Measurements from ENCODE around the gene ELN.
"Not testable (repeated sequence)": the region's sequence is repeated elsewhere in the genome, so short reads cannot be mapped to it uniquely, and the experiment has no call there.

ELN gene

DNA sequence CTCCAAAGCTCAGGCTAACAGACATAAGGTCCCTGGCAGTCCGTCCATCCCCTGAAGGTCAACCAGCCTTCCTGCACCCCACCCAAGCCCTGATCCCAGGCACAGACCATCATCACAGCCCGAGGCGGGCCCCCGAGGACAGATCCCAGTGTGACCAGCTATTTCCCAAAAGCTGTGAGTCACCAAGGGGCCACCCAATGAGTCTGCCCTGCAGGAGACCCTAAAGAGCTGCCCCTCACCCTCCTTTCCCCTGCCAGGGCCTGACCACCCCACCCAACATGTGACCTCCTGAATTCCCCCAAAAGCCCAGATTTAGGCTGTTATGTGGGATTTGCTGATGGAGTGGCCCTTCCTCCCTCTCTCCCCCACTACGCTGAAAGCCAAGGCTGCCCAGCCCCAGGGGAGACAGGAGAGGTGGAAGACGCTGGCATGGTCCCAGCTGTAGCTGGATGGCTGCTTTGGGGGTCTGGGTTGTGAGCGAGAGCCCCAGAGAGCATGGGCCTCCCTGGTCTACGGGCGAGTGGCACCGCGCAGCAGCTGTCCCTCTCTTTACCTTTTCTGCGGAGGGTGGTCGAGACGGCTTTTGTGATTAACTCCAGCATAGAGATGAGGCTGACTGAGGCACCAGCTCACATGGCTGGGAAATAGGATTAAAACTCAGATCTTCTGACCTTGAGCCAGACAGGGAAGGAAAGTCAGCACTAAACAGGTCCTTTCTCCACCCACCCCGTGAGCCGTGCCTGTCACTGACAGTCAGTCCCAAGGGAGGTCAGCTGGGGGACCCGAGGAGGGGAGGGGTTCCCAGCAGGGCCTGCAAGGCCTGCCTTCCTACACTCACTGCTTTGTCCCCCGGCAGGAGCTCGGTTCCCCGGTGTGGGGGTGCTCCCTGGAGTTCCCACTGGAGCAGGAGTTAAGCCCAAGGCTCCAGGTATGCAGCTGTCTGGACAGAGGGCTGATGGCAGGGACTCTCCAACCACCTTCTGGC, 16.7 kb downstream of the ELN start:
- DNase-seq = no peak

- not testable (repeated sequence) for DNase-seq
Measured at GRCh38 chr7:74046581-74046980, 18.6 kb downstream of the ELN start.

DNA sequence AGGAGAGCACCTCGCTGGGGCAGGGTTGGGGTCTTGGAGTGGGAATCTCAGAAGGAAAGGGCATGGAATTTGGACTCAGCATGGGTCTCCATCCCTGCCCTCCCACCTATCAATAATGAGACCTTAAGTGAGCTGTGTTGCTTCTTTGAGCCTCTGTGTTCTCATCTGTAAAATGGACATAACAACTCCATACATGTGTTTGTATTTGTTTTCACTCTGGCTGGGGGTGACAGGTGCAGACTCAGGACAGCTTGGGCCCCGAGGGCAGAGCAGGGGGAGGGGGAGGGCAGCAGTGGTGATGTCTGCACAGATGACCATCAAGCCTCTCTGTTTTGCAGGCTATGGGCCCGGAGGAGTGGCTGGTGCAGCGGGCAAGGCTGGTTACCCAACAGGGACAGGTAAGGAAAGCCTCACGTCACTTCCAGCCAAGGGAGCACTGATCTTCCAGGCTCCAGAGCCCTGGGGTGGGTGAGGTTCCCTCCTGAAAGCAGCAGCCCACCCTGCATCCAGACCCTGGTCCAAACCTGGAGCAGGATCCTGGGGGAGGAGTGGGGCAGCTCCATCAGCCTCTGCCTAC, 19.9 kb downstream of the ELN start:
- DNase-seq = no peak

DNA sequence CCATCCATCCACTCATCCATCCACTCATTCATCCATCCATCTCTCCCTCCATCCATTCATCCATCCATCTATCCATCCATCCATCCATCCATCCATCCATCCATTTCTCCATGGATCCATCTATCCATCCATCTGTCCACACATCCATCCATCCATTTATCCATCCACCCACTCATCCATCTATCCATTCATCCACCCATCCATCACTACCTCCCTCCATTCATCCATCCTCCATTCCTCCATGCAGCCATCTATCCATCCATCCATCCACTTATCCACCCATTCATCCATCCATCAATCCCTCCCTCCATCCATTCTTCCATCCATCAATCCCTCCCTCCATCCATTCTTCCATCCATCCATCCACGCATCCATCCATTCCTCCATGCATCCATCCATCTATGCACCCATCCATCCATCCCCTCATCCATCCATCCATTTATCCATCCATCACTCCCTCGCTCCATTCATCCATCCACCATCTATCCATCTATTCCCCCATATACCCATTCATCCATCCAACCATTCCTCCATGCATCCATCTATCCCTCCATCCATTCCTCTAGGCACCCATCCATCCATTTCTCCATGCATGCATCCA, 21.1 kb downstream of the ELN start:
- DNase-seq = no peak

DNA sequence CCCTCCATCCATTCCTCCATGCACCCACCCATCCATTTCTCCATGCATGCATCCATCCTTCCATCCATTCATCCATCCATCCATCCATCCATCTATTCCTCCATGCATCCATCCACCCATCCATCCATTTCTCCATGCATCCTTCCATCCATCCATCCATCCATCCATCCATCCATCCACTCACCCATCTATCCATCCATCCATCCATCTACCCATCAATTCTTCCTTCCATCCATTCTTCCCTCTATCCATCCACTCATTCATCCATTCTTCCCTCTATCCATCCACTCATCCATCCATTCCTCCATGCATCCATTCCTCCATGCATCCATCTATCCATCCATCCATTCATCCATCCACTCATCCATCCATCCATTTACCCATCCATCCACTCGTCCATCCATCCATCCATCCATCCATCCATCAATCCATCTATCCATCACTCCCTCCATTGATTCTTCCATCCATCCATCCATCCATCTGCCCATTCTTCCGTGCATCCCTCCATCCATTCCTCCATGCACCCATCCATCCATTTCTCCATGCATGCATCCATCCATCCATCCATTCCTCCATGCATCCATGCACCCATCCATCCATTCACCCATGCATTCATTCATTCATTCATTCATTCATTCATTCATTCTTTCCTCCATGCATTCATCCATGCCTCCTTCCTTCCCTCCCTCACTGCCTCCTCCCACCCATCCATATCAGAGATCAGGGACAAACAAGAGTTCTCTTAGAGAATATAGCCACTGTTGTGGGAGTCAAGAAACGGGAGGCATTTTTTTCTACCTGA, 22.2 kb downstream of the ELN start:
- no peak for DNase-seq

DNA sequence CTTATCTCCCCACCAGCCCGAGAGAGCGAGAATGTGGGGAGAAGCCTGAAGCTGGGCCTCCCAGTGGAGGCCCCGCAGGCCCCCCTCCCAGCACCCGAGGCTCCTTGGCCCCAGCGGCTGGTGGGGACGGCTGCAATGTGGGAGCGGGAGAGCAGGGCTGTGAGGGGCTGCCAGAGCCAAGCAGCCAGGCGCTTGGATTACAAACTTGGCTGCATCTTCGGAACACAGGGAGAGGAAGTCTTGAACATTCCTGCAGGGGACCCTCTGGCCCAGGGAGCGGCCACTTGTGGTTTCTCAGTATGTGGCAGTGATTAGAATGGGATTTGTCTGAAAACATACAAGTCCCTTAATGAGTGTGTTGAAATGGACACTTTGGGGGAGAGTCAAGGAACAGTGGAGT, 23.2 kb downstream of the ELN start:
- no peak for DNase-seq

DNA sequence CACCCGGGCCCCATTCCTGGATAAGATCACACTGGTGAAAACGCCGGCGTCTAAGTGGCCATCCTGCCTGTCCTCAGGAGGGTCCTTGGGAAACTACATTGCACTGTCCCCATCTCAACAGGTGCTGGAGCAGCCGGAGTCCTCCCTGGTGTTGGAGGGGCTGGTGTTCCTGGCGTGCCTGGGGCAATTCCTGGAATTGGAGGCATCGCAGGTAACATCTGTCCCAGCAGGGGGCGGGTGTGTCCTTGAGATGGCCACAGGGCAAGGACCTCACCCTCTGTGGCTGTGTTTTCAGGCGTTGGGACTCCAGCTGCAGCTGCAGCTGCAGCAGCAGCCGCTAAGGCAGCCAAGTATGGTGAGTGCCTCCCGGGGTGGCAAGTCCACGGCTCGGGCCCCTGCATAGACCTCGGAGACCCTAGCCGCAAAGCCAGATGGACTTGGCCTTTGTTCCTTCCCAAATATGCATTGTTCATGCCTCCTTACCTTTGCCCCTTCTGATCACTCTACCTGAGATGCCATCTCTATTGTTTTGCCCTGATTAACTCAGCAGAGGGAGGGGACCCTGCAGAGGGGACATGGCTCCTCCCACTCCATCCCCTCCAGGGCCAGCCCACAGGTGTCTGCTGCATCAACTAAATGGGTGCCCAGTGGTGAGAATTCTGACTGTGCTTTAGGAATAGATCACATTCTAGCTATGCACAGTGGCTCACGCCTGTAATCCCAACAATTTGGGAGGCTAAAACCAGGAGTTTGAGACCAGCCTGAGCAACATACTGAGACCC, 23.8 kb downstream of the ELN start:
- no peak for DNase-seq

DNA sequence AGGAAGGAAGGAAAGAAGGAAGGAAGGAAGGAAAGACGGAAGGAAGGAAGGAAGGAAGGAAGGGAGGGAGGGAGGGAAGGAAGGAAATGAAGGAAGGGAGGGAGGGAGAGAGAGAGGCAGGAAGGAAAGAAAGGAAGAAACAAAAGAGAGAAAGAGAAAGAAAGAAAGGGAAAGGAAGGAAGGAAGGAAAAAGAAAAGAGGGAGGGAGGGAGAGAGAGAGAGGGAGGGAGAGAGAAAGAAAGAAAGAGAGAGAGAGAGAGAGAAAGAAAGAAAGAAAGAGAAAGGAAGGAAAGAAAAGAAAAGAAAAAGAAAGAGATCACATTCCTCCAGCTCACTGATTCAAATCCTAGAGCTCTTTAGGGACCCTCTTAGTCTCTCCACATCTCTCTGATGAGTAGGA, 24.7 kb downstream of the ELN start:
- DNase-seq = no peak

DNA sequence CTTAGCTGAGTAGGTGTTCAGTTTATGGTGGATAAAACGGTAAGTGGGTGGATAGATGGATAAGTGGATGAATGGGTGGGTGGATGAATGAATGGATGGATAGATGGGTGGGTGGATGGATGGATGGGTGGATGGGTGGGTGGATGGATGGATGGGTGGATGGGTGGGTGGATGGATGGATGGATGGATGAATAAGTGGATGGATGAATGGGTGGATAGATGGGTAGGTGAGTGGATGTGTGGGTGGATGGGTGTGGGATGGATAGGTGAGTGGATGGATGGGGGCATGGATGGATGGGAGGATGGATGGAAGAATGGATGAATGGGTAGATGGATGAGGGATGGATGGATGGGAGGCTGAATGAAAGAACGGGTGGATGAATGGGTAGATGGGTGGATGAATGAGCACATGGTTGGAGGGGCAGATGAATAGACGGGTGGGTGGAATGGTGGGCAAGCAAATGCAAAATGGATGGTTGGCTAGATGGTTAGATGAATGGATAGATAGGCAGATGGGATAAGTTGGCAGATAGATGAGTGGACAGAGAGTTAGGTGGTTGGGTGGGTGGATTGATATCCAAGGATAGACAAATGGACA, 25.7 kb downstream of the ELN start:
- no peak for DNase-seq

DNA sequence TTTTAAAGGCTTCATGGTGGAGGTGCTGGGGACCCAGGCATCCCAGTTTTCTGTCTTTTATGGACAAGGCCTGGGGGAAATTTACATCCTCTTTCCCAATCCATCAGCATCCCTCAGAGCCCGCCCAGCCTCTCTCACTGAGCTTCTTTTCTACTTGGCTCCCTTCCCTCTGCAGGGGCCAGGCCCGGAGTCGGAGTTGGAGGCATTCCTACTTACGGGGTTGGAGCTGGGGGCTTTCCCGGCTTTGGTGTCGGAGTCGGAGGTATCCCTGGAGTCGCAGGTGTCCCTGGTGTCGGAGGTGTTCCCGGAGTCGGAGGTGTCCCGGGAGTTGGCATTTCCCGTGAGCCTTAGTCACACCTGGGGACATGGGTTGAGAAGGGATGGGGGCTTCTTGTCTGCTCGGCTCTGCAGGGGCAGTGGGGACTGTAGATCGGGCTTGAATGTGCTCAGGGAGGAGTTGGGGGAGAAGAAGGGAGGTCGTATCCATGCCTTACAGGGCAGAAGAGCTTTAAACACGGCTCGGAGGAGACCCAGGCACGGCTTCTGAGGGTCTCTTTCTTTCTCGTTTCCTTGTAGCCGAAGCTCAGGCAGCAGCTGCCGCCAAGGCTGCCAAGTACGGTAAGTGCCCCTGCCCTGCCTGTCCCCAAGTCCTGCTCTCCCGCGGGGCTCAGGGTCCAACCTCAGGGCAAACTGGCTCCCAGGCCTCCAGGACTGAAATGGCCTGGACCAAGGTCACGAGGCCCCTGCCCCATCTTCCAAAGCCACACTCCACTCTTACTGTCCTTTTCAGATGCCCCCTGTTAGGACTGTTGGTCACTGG, 28.3 kb downstream of the ELN start:
- DNase-seq = no peak

DNA sequence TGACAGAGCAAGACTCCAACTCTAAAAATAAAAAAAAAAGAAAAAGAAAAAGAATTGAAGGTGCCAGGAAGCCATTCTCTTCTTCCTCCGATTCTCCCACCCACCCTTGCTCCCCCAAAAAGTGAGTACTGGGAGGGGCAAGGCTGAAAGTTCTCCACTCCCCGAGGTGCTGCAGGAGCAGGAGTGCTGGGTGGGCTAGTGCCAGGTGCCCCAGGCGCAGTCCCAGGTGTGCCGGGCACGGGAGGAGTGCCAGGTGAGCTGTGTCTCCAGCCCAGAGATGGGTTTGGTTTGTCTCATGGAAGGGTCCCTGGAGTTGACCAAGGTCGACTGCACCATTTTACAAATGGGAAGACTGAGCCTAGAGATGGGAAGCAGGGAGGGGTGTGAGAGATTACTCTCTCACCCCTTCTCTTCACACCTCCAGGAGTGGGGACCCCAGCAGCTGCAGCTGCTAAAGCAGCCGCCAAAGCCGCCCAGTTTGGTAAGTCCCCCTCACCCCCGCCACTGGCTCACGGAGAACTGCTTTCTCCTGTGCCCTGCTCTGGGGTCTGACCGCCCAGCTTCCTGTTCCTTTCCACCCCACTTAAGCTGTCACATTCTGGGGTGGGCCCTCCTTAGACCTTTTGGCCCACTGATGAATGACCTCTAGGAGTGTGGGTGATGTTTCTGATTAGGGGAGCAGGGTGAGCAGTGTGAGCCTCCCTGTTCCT, 29.4 kb downstream of the ELN start:
- no peak for DNase-seq

DNA sequence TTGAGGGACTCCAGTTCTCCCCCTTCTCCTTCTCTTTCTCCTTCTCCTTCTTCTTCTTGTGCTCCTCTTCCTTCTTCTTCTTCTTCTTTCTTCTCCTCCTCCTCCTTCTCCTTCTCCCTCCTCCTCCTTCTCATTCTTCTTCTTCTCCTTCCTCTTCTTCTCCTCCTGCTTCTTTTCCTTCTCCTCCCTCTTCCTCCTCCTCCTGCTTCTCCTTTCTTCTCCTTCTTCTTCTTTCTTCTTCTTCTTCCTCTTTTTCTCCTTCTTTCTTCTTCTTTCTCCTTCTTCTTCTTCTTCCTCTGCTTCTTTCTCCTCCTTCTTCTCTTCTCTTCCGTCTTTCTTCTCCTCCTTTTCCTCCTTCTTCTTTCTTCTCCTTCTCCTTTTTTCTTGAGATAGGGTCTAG, 30.0 kb downstream of the ELN start:
- no peak for DNase-seq

GRCh38 chr7:74058486-74058885, 30.5 kb downstream of the ELN start:
- no peak for DNase-seq

DNA sequence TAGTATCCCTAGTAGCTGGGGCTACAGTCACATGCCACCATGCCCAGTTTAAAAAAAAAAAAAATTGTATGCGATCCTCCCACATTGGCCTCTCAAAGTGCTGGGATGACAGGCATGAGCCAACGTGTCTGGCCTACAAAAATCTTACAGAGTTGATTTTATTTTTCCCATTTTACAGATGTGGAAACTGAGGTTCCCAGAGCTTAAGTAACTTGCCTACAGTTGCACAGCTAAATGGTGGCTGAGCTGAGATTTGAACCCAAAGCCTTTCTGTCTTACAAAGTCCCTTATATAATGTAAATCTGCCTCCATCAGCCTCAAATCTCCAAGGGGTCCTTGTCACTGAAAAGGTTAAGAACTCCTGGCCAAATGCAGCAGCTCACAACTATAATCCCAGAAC, 31.1 kb downstream of the ELN start:
- DNase-seq = no peak

DNA sequence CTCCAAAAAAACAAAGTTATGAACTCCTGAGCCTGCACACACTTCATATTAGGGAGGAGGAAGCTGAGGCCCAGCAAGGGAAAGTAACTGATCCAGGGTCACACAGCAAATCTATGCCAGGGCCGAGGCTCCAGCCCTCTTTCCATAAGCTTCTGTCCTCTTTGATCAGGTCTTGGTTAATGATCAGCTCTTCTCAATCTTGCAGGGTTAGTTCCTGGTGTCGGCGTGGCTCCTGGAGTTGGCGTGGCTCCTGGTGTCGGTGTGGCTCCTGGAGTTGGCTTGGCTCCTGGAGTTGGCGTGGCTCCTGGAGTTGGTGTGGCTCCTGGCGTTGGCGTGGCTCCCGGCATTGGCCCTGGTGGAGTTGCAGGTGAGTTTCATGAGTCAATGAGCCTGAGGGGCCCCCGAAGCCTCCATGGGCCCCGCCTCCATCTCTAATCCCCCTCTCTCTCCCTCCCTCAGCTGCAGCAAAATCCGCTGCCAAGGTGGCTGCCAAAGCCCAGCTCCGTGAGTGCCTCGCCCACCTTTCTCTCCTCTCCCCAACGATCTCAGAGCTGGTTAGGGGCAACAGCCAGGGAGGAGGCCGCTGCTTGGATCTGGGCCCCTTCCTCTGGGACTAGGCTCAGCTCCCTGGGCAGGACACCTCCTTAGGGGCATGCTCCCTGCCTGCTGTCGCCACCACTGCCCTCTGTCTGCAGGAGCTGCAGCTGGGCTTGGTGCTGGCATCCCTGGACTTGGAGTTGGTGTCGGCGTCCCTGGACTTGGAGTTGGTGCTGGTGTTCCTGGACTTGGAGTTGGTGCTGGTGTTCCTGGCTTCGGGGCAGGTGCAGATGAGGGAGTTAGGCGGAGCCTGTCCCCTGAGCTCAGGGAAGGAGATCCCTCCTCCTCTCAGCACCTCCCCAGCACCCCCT, 32.0 kb downstream of the ELN start:
- no peak for DNase-seq

DNA sequence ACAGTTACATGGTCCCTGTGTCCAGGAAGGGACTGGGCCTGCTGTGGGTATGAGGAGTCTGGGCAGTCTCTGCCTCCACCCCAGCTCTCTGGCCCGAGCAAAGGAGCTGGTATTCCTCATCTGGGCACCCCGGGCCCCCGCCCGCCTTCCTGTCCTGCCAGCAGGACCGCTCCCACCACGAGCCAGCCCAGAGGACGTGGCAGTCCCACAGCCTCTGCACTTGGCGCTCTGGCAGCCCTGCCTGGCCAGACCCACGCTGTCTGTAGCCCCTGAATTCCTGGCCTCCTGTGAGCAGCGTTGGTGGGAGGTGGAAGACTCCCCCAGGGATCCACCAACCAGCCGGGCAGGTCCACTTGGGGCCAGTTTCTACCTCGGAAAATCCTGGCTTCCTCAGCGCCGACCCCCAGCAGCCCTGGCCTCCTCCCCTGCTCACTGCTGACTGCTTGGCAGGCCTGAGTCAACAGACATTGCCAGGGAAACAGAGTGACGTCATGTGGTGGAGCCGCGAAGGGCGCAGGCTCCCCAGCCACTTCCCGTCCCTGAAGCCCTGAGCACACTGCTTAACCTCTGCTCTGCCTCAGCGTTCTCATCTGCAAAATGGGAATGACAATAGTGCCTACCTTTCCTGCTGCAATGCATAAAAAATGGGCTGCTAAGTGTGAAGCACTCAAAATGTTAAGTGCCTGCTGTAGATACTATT, 34.0 kb downstream of the ELN start:
- DNase-seq = peak; percentile 43

DNA sequence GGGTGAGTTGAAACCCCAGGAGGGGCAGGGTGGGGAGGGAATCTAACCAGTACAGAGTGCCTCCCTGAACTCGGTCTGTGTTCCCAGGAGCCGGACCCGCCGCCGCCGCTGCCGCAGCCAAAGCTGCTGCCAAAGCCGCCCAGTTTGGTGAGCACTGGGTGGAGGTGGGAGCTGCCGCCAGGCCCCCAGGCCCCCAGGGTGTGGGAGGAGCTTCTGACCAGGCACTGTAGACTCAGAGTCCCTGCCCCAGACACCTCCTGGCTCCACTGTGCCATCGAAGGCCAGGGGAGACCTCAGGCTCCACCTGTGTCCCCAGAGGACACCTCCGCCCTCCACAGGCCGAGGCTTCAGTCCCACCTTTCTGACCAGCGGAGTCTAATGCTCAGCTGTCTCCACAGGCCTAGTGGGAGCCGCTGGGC, 35.3 kb downstream of the ELN start:
- DNase-seq = no peak

DNA sequence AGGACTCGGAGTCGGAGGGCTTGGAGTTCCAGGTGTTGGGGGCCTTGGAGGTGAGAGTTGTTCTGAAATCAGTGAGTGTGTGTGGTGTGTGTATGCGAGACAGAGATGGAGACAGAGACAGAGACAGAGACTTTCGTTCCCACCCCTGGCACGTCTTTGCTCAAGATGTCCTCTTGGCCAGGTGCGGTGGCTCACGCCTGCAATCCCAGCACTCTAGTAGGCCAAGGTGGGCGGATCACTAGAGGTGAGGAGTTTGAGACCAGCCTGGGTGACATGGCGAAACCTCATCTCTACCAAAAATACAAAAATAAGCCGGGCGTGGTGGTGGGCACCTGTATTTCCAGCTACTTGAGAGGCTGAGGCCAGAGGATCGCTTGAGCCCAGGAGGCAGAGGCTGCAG, 35.7 kb downstream of the ELN start:
- no peak for DNase-seq

GRCh38 chr7:74064696-74065095, 36.7 kb downstream of the ELN start:
- no peak for DNase-seq

Measured in stimulated activated CD4-positive, alpha-beta T cell treated with anti-CD3 and anti-CD28 coated beads, Interleukin-1b, Interleukin-23, amount 100 ng/mL, for 48 hours (primary cell).